ENCODE results near the gene BPI. TPM values are rescaled to one million over a fixed set of nuclear protein-coding genes. Genes with fewer than 3 reads are reported as not detected.

Gene BPI
- total RNA-seq, 1 experiment from 2014 or later: not detected

DNA sequence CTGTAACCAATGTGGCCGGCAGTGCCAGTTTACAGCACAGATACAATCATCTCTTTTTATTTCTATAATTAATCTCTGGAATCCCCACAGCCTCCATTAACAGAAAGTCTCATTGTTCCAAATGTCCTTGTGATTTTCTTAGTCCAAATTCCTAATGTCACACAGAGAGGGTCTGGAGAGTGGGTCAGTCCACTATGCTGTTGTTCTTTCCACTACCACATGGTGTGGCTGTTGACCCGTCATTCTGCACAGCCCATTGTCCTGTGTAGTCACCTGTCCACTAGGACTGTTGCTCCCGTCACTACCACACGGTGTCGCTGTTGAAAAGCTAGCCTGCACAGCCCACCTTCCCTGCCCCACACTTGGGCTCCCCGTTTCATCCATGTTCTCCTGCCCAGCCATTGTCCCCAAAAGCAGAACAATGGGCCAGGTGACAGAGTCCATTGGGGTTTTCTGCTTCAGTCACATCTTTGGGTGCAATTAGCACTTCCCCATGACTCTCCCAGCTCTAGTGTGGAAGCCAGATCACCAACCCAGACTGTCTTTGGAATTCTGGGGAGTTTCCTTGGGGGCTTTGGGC, 33.7 kb downstream of the BPI start:
- no peak overlapping the region for H4K8ac ChIP-seq (replicated peaks; ENCODE audit: insufficient read length, low read depth, low read length)
- H3K4me2 ChIP-seq (ENCODE audit: insufficient read depth, insufficient read length, low read length): no peak overlapping the region
- peak; percentile 93 for DNase-seq
- H2BK12ac ChIP-seq (ENCODE audit: insufficient read length, low read depth, low read length): no peak overlapping the region
- H3K9me3 ChIP-seq (ENCODE audit: control insufficient read depth, low read depth, low read length): no peaks in the 10 kb centered on the region
- H3K27me3 ChIP-seq (ENCODE audit: insufficient read depth, low read length): no peaks in the 10 kb centered on the region; the same call in 1 of the 2 replicates
- H2AFZ ChIP-seq (ENCODE audit: low read length): no peak overlapping the region
- no peak overlapping the region for H3K4ac ChIP-seq (ENCODE audit: low read depth, low read length)
- H3K79me1 ChIP-seq (ENCODE audit: insufficient read depth, low read depth, low read length, poor library complexity, severe bottlenecking): no peaks in the 10 kb centered on the region
- no peak overlapping the region for H3K27ac ChIP-seq (ENCODE audit: insufficient read length, low read depth, low read length)
- H3K14ac ChIP-seq (ENCODE audit: insufficient read depth, low read length): no peak overlapping the region
- peaks cover 6% of the 10 kb centered on the region for H3K27me3 Mint-ChIP-seq (ENCODE audit: low read depth)
- no peak overlapping the region for H2BK120ac ChIP-seq (ENCODE audit: low read depth, low read length, poor library complexity, severe bottlenecking)
- H4K91ac ChIP-seq (ENCODE audit: insufficient read length, low read depth, low read length): no peak overlapping the region
- no peak overlapping the region for H2BK20ac ChIP-seq (ENCODE audit: low read depth, low read length, poor library complexity, severe bottlenecking)
- TF ChIP-seq, protein P1, sequence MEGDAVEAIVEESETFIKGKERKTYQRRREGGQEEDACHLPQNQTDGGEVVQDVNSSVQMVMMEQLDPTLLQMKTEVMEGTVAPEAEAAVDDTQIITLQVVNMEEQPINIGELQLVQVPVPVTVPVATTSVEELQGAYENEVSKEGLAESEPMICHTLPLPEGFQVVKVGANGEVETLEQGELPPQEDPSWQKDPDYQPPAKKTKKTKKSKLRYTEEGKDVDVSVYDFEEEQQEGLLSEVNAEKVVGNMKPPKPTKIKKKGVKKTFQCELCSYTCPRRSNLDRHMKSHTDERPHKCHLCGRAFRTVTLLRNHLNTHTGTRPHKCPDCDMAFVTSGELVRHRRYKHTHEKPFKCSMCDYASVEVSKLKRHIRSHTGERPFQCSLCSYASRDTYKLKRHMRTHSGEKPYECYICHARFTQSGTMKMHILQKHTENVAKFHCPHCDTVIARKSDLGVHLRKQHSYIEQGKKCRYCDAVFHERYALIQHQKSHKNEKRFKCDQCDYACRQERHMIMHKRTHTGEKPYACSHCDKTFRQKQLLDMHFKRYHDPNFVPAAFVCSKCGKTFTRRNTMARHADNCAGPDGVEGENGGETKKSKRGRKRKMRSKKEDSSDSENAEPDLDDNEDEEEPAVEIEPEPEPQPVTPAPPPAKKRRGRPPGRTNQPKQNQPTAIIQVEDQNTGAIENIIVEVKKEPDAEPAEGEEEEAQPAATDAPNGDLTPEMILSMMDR (conservative IDR thresholded peaks at IDR 0.05): peak; percentile 100
- H4K5ac ChIP-seq (ENCODE audit: insufficient read length, low read depth, low read length): no peak overlapping the region
- no peaks in the 10 kb centered on the region for H3K23me2 ChIP-seq (ENCODE audit: insufficient read length, low read depth, low read length, poor library complexity, severe bottlenecking)
- H2BK5ac ChIP-seq (ENCODE audit: insufficient read length, low read length): no peak overlapping the region
- H2BK15ac ChIP-seq (ENCODE audit: low read depth, low read length): no peak overlapping the region
- peaks cover 2 to 6% (median 5%) of the 10 kb centered on the region in 3 experiments; a peak in 5 of 7 replicates for H3K36me3 Mint-ChIP-seq (ENCODE audit: insufficient read depth in 1 of 3, low read depth in 3 of 3)
- WGBS (ENCODE audit: extremely low coverage, insufficient read length, low lambda C conversion rate): no CpG with 5 or more reads among the region's 6 CpGs
- H3K9me3 Mint-ChIP-seq: peaks cover 5 to 6% of the 10 kb centered on the region in 2 experiments
- H4K20me1 ChIP-seq (ENCODE audit: control insufficient read depth, insufficient read depth, insufficient read length): no peaks in the 10 kb centered on the region
- no peak overlapping the region for H3T11ph ChIP-seq (ENCODE audit: low read length)
- H3K27ac Mint-ChIP-seq: no peak overlapping the region
- H3K4me1 Mint-ChIP-seq: peaks cover 37 to 44% of the 10 kb centered on the region in 2 experiments
- H2AK5ac ChIP-seq (ENCODE audit: insufficient read length, low read length): no peak overlapping the region
- H3K79me2 ChIP-seq (ENCODE audit: insufficient read depth, low read length): no peaks in the 10 kb centered on the region
- no peak overlapping the region for H3K23ac ChIP-seq (ENCODE audit: insufficient read length, low read depth, low read length)
- H3K4me3 Mint-ChIP-seq: no peak overlapping the region
- no peak overlapping the region for H3K18ac ChIP-seq (ENCODE audit: insufficient read length, low read depth, low read length)
- H3K56ac ChIP-seq (ENCODE audit: insufficient read length, low read depth, low read length): no peak overlapping the region
- H3K4me1 ChIP-seq (ENCODE audit: insufficient read depth, low read length): peaks cover 6% of the 10 kb centered on the region; the same call in 1 of the 2 replicates
- H3K9ac ChIP-seq (ENCODE audit: extremely low read depth, insufficient read length, low read length): no peak overlapping the region
